GM23248 (cell line): ENCODE results near the gene CA14. TPM values are rescaled to one million over a fixed set of nuclear protein-coding genes. Genes with fewer than 3 reads are reported as not detected.
"Not testable (repeated sequence)": the region's sequence is repeated elsewhere in the genome, so short reads cannot be mapped to it uniquely, and the experiment has no call there.

Experiments used
- DNase-seq: peaks from one replicate; pipeline ENCODE4 v3.0.0-alpha.2; 2015
- H2AFZ ChIP-seq: fragments of 200-600 bp; sonication (generic); 2 replicates; pipeline ENCODE4 v1.6.1; 2016; ENCODE audit warnings: antibody characterized with exemption
- H3F3A ChIP-seq: fragments of 200-600 bp; sonication (generic); 2 replicates; pipeline ENCODE4 v1.6.1; 2016; ENCODE audit warnings: mild to moderate bottlenecking, antibody characterized with exemption, mixed run types; ENCODE audit not compliant: insufficient read depth
- H3K27ac ChIP-seq: fragments of 200-600 bp; sonication (generic); 2 replicates; pipeline ENCODE4 v1.5.1; 2016; ENCODE audit warnings: mild to moderate bottlenecking
- H3K27me3 ChIP-seq: fragments of 200-600 bp; sonication (generic); replicated peaks from 2 replicates; pipeline ENCODE4 v1.6.1; 2016; ENCODE audit warnings: mild to moderate bottlenecking; ENCODE audit not compliant: insufficient read depth
- H3K36me3 ChIP-seq: fragments of 200-600 bp; sonication (generic); 2 replicates; pipeline ENCODE4 v1.6.1; 2016; ENCODE audit warnings: low read depth, mild to moderate bottlenecking
- H3K4me1 ChIP-seq: fragments of 200-600 bp; sonication (generic); 2 replicates; pipeline ENCODE4 v1.6.1; 2016; ENCODE audit warnings: mild to moderate bottlenecking; ENCODE audit not compliant: insufficient read depth
- H3K4me2 ChIP-seq: fragments of 200-600 bp; sonication (generic); one replicate; pipeline ENCODE4 v1.6.1; 2016; ENCODE audit warnings: mild to moderate bottlenecking; ENCODE audit not compliant: unreplicated experiment
- H3K4me3 ChIP-seq: fragments of 200-600 bp; sonication (generic); 2 replicates; pipeline ENCODE4 v1.5.1; 2016; ENCODE audit warnings: mild to moderate bottlenecking
- H3K79me2 ChIP-seq: fragments of 200-600 bp; sonication (generic); 2 replicates; pipeline ENCODE4 v1.6.1; 2016; ENCODE audit warnings: mild to moderate bottlenecking; ENCODE audit not compliant: insufficient read depth
- H3K9ac ChIP-seq: fragments of 200-600 bp; sonication (generic); 2 replicates; pipeline ENCODE4 v1.6.1; 2016; ENCODE audit warnings: mild to moderate bottlenecking
- H3K9me2 ChIP-seq: fragments of 200-600 bp; sonication (generic); 2 replicates; pipeline ENCODE4 v1.6.1; 2016; ENCODE audit warnings: mixed run types, mild to moderate bottlenecking, moderate library complexity; ENCODE audit not compliant: insufficient read depth
- H3K9me3 ChIP-seq: fragments of 200-600 bp; sonication (generic); one replicate; pipeline ENCODE4 v1.6.1; 2017; ENCODE audit warnings: low read depth
- H4K20me1 ChIP-seq: fragments of 200-600 bp; sonication (generic); 2 replicates; pipeline ENCODE4 v1.6.0; 2016; ENCODE audit not compliant: insufficient read depth
- EZH2 ChIP-seq: fragments of 200-600 bp; sonication (generic); IDR thresholded peaks from 2 replicates; pipeline ENCODE4 v1.6.1; 2018; ENCODE audit warnings: antibody characterized with exemption, mild to moderate bottlenecking; ENCODE audit not compliant: insufficient read depth, poor library complexity, severe bottlenecking
- EZH2phosphoT487 ChIP-seq: fragments of 200-600 bp; sonication (generic); IDR thresholded peaks from 2 replicates; pipeline ENCODE4 v1.6.1; 2018; ENCODE audit warnings: antibody characterized with exemption, moderate library complexity, mild to moderate bottlenecking, low read depth; ENCODE audit not compliant: insufficient read depth
- WGBS, 2 experiments: methylation state at CpG; one replicate each; pipeline ENCODE4 v1.1.6; 2015 to 2017; ENCODE audit warnings: low lambda C conversion rate in 2 of 2, low coverage in 1 of 2; ENCODE audit errors: missing lambda C conversion rate in 2 of 2; 5-methylcytosine and 5-hydroxymethylcytosine counted together
- in situ Hi-C: fragments of 300-500 bp; cut with MboI; formaldehyde crosslinking; loops from 2 replicates; pipeline ENCODE4 v1.15.0; 2020
- polyA plus RNA-seq: library from polyadenylated mRNA; unstranded; fragments of >200 nt; fragmentation: Nextera tagmentation; extraction: Ambion mirVana; gene quantifications from 2 replicates; pipeline ENCODE4 v1.2.1, GENCODE V29; 2016
- total RNA-seq: library from RNA; depleted of rRNA; stranded (reverse); fragments of >200 nt; shearing (Covaris generic); gene quantifications from 2 replicates; pipeline ENCODE4 v1.2.3, GENCODE V29; 2014

CA14 gene
- total and polyA plus RNA-seq, 2 experiments from 2014 or later: not detected

- in situ Hi-C loops: no loop called here
- peak; percentile 50 for DNase-seq
- no peaks in the 10 kb centered on the region for H3K4me1 ChIP-seq
- no peaks in the 10 kb centered on the region for H3K79me2 ChIP-seq
- no peaks in the 10 kb centered on the region for H3K9me2 ChIP-seq
- H3K36me3 ChIP-seq: peaks cover 21% of the 10 kb centered on the region
- no peak overlapping the region for H3K4me3 ChIP-seq
- H3K27me3 ChIP-seq: no peaks in the 10 kb centered on the region
- no peaks in the 10 kb centered on the region for H3K9me3 ChIP-seq
- no peaks in the 10 kb centered on the region for H3F3A ChIP-seq
- 90 to 94% methylated on average over 2 of the region's 2 CpGs for WGBS, 2 experiments
- no peak for TF ChIP-seq EZH2
- no peak for TF ChIP-seq EZH2phosphoT487
- H2AFZ ChIP-seq: no peak overlapping the region
- no peak overlapping the region for H3K4me2 ChIP-seq
- no peaks in the 10 kb centered on the region for H4K20me1 ChIP-seq
- no peak overlapping the region for H3K27ac ChIP-seq
- no peak overlapping the region for H3K9ac ChIP-seq
Observed at GRCh38 chr1:150221552-150221951, 36.0 kb upstream of the CA14 start.

DNA sequence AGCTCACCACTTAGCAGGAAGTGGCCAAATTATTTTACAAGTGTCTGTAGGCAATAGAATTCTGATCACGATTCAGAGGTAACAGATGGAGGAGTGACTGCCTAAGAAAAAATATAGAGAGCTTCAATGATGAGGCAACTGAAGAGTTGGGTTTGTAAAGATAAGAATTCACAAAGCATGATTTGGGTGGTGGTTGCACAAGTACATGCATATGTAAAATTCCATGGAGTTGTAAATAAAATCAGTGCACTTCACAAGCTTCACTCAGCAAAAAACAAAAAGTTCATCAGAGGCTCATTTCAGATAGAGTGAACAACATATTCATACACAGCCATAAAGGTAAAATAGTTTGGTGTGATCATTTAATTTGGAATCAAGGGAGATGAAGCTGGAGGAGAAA lies 32.6 kb upstream of the CA14 start:
- no peaks in the 10 kb centered on the region for H3K4me1 ChIP-seq
- no peak overlapping the region for H2AFZ ChIP-seq
- in situ Hi-C loops: no loop called here
- H3K9me2 ChIP-seq: no peaks in the 10 kb centered on the region
- no peaks in the 10 kb centered on the region for H3K9me3 ChIP-seq
- no peak for DNase-seq
- no peak overlapping the region for H3K27ac ChIP-seq
- peaks cover 30% of the 10 kb centered on the region for H3K36me3 ChIP-seq
- H3K4me2 ChIP-seq: no peak overlapping the region
- H3K4me3 ChIP-seq: no peak overlapping the region
- H3K27me3 ChIP-seq: no peaks in the 10 kb centered on the region
- H3F3A ChIP-seq: no peaks in the 10 kb centered on the region
- H3K9ac ChIP-seq: no peak overlapping the region
- WGBS, 2 experiments: 95 to 100% methylated on average over 1 of the region's 1 CpG
- TF ChIP-seq EZH2phosphoT487: no peak
- TF ChIP-seq EZH2: no peak
- H4K20me1 ChIP-seq: no peaks in the 10 kb centered on the region
- peaks cover 18% of the 10 kb centered on the region for H3K79me2 ChIP-seq

DNA sequence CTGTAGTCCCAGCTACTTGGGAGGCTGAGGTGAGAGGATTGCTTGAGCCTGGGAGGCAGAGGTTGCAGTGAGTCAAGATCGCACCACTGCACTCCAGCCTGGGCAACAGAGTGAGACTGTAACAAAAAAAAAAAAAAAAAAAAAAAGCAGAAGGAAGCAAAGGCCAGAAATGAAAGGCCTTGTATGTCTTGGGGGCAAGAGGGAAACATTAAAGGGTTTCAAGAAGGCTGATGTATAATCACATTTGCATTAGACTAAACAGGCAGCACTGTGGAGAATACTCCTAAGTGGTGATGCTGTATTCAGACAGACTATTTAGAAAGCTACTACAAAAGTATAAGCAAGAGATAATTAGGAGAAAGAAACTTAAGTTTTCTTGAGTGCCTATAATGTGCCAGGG lies 32.0 kb upstream of the CA14 start:
- whole genome bisulfite sequencing, 2 experiments: 100% methylated on average over 1 of the region's 1 CpG
- Histone ChIP-seq H4K20me1 (no peaks in the 10 kb centered on the region), H3K27me3 (no peaks in the 10 kb centered on the region), H2AFZ (no peak overlapping the region), H3K4me1 (no peaks in the 10 kb centered on the region), H3K9me3 (no peaks in the 10 kb centered on the region), H3K9me2 (no peaks in the 10 kb centered on the region), H3K36me3 (peaks cover 26% of the 10 kb centered on the region), H3K27ac (no peak overlapping the region), H3K4me3 (no peak overlapping the region), H3F3A (no peaks in the 10 kb centered on the region), H3K4me2 (no peak overlapping the region), H3K79me2 (peaks cover 24% of the 10 kb centered on the region), H3K9ac (no peak overlapping the region)
- DNase-seq: no peak
- in situ Hi-C loops: no loop called here
- TF ChIP-seq EZH2phosphoT487 (no peak), EZH2 (no peak)

DNA sequence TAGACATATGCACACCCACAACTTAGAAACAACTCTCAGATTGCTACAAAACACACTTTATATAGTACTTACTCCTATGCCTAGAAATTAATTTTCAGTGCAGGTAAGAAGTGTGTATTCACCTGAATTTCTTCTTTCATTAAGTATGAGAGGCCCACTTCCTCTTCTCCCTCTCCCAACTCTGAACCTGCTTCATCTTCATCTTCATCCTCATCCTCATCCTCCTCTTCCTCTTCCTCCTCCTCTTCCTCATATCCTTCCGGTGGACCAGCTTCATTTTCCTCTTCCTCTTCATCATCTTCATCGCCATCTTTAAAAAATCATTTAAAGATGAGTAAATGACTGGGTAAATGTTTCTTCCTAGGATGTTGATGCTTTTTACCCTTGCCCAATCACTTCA lies 31.1 kb upstream of the CA14 start:
- no peak for DNase-seq
- H4K20me1 ChIP-seq: no peaks in the 10 kb centered on the region
- in situ Hi-C loops: no loop called here
- no peak overlapping the region for H3K27ac ChIP-seq
- TF ChIP-seq EZH2 (no peak), EZH2phosphoT487 (no peak)
- H3K9me3 ChIP-seq: no peaks in the 10 kb centered on the region
- H3K4me2 ChIP-seq: no peak overlapping the region
- H3F3A ChIP-seq: no peaks in the 10 kb centered on the region
- H3K4me1 ChIP-seq: no peaks in the 10 kb centered on the region
- WGBS, 2 experiments: 45 to 50% methylated on average over 2 of the region's 2 CpGs
- H3K27me3 ChIP-seq: no peaks in the 10 kb centered on the region
- H2AFZ ChIP-seq: no peak overlapping the region
- peaks cover 33% of the 10 kb centered on the region for H3K79me2 ChIP-seq
- peaks cover 25% of the 10 kb centered on the region for H3K36me3 ChIP-seq
- no peak overlapping the region for H3K4me3 ChIP-seq
- H3K9ac ChIP-seq: no peak overlapping the region
- H3K9me2 ChIP-seq: no peaks in the 10 kb centered on the region

DNA sequence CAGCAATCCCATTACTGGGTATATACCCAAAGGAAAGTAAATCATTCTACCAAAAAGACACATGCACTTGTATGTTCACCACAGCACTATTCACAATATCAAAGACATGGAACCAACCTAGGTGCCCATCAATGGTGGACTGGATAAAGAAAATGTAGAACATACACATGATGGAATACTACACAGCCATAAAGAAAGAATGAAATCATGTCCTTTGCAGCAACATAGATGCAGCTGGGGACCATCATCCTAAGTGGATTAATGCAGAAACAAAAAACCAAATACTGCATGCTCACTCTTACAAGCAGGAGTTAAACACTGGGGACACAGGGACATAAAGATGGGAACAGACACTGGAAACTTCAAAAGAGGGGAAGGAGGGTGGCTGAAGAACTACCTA lies 30.3 kb upstream of the CA14 start:
- H3K79me2 ChIP-seq: peaks cover 41% of the 10 kb centered on the region
- no peak overlapping the region for H3K4me3 ChIP-seq
- H4K20me1 ChIP-seq: no peaks in the 10 kb centered on the region
- no peaks in the 10 kb centered on the region for H3K9me2 ChIP-seq
- H3K9ac ChIP-seq: no peak overlapping the region
- H3F3A ChIP-seq: no peaks in the 10 kb centered on the region
- H3K4me2 ChIP-seq: no peak overlapping the region
- H3K4me1 ChIP-seq: no peaks in the 10 kb centered on the region
- H3K9me3 ChIP-seq: no peaks in the 10 kb centered on the region
- in situ Hi-C loops: no loop called here
- DNase-seq: no peak
- H2AFZ ChIP-seq: no peak overlapping the region
- H3K27ac ChIP-seq: no peak overlapping the region
- H3K27me3 ChIP-seq: no peaks in the 10 kb centered on the region
- no peak for TF ChIP-seq EZH2
- TF ChIP-seq EZH2phosphoT487: no peak
- peaks cover 25% of the 10 kb centered on the region for H3K36me3 ChIP-seq

GRCh38 chr1:150228246-150228645 lies 29.3 kb upstream of the CA14 start:
- H3K4me2 ChIP-seq, H3K4me3 ChIP-seq, H3K27me3 ChIP-seq, H3K27ac ChIP-seq, DNase-seq, H3K9ac ChIP-seq, H3K9me3 ChIP-seq, H3F3A ChIP-seq, H2AFZ ChIP-seq, H4K20me1 ChIP-seq, H3K9me2 ChIP-seq, H3K4me1 ChIP-seq, in situ Hi-C loops: not testable (repeated sequence)
- peaks cover 51% of the 10 kb centered on the region for H3K79me2 ChIP-seq
- WGBS, 2 experiments: 97% methylated on average over 10 of the region's 10 CpGs
- H3K36me3 ChIP-seq: peaks cover 25% of the 10 kb centered on the region

- in situ Hi-C loops, H3K4me2 ChIP-seq, H3K27me3 ChIP-seq, H4K20me1 ChIP-seq, H3K9me2 ChIP-seq, H3K9me3 ChIP-seq, H3K4me3 ChIP-seq, H3K36me3 ChIP-seq, H3K4me1 ChIP-seq, DNase-seq: not testable (repeated sequence)
- H3K27ac ChIP-seq: 0 out of 2 replicates have a peak overlapping the region, but pooled peaks have one; percentile 87
- WGBS, 2 experiments: 90% methylated on average over 10 of the region's 10 CpGs
- H3K9ac ChIP-seq: peak overlapping the region; percentile 95; the same call in 1 of the 2 replicates
- H3F3A ChIP-seq: peaks cover 10% of the 10 kb centered on the region
- peaks cover 68% of the 10 kb centered on the region for H3K79me2 ChIP-seq
- peak overlapping the region; percentile 79 for H2AFZ ChIP-seq
Observed at GRCh38 chr1:150232921-150233320, 24.7 kb upstream of the CA14 start.
